HUES64 (cell line): ENCODE results near the gene ZNF831.

ENCODE experiments used
- H3K27ac ChIP-seq: 2 replicates; pipeline ENCODE4 v1.7.0; 2013; ENCODE audit warnings: low read depth, low read length, inconsistent platforms
- H3K27me3 ChIP-seq: 2 replicates; pipeline ENCODE4 v1.6.1; 2013; ENCODE audit warnings: mild to moderate bottlenecking, low read length; ENCODE audit not compliant: insufficient read depth
- H3K36me3 ChIP-seq: 2 replicates; pipeline ENCODE4 v1.6.1; 2013; ENCODE audit warnings: mild to moderate bottlenecking, low read length; ENCODE audit not compliant: insufficient read depth
- H3K4me1 ChIP-seq: 2 replicates; pipeline ENCODE4 v1.6.1; 2013; ENCODE audit warnings: mild to moderate bottlenecking, low read length, moderate library complexity; ENCODE audit not compliant: insufficient read depth
- H3K4me3 ChIP-seq: 2 replicates; pipeline ENCODE4 v1.5.1; 2013; ENCODE audit warnings: mild to moderate bottlenecking, low read length, moderate library complexity
- H3K9ac ChIP-seq: 2 replicates; pipeline ENCODE4 v1.6.1; 2013; ENCODE audit warnings: mild to moderate bottlenecking, low read depth, low read length
- H3K9me3 ChIP-seq: 2 replicates; pipeline ENCODE4 v1.6.1; 2013; ENCODE audit warnings: low read depth, low read length; ENCODE audit not compliant: insufficient read depth
- WGBS: fragments of 150-250, 120-280 bp; methylation state at CpG from one replicate; pipeline ENCODE4 v1.1.7; 2013; ENCODE audit warnings: missing lambda C conversion rate; 5-methylcytosine and 5-hydroxymethylcytosine counted together

Gene ZNF831

GRCh38 chr20:59149678-59150504 lies 13.7 kb upstream of the ZNF831 start:
- Histone ChIP-seq H3K9me3 (no peaks in the 10 kb centered on the region), H3K4me3 (no peak overlapping the region), H3K27ac (no peak overlapping the region), H3K27me3 (no peaks in the 10 kb centered on the region), H3K9ac (no peak overlapping the region), H3K4me1 (no peaks in the 10 kb centered on the region), H3K36me3 (no peaks in the 10 kb centered on the region)
- WGBS: 85% methylated on average over 16 of the region's 18 CpGs

GRCh38 chr20:59150821-59151251 lies 12.8 kb upstream of the ZNF831 start:
- Histone ChIP-seq H3K4me1 (no peaks in the 10 kb centered on the region), H3K9me3 (no peaks in the 10 kb centered on the region), H3K4me3 (no peak overlapping the region), H3K36me3 (no peaks in the 10 kb centered on the region), H3K27me3 (no peaks in the 10 kb centered on the region), H3K27ac (no peak overlapping the region), H3K9ac (no peak overlapping the region)
- WGBS: 92% methylated on average over 13 of the region's 13 CpGs

GRCh38 chr20:59151391-59151790 lies 12.2 kb upstream of the ZNF831 start:
- WGBS: 95% methylated on average over 9 of the region's 9 CpGs

GRCh38 chr20:59151820-59152219 lies 11.8 kb upstream of the ZNF831 start:
- Histone ChIP-seq H3K27me3 (no peaks in the 10 kb centered on the region), H3K36me3 (no peaks in the 10 kb centered on the region), H3K4me1 (no peaks in the 10 kb centered on the region), H3K9me3 (no peaks in the 10 kb centered on the region), H3K27ac (no peak overlapping the region), H3K9ac (no peak overlapping the region), H3K4me3 (no peak overlapping the region)
- 96% methylated on average over 4 of the region's 5 CpGs for WGBS

More at GRCh38 chr20:59151391-59151790, 12.2 kb upstream of the ZNF831 start:
- no peaks in the 10 kb centered on the region for H3K9me3 ChIP-seq
- H3K4me3 ChIP-seq: no peak overlapping the region
- H3K9ac ChIP-seq: no peak overlapping the region
- no peaks in the 10 kb centered on the region for H3K4me1 ChIP-seq
- no peak overlapping the region for H3K27ac ChIP-seq
- no peaks in the 10 kb centered on the region for H3K27me3 ChIP-seq
- no peaks in the 10 kb centered on the region for H3K36me3 ChIP-seq

GRCh38 chr20:59152559-59153354 lies 10.9 kb upstream of the ZNF831 start:
- Histone ChIP-seq H3K27ac (no peak overlapping the region), H3K4me1 (peaks cover under 1% of the 10 kb centered on the region; the same call in 1 of the 2 replicates), H3K9ac (no peak overlapping the region), H3K36me3 (no peaks in the 10 kb centered on the region), H3K27me3 (no peaks in the 10 kb centered on the region), H3K9me3 (no peaks in the 10 kb centered on the region), H3K4me3 (no peak overlapping the region)
- whole genome bisulfite sequencing: 87% methylated on average over 8 of the region's 8 CpGs

GRCh38 chr20:59153355-59153681 lies 10.3 kb upstream of the ZNF831 start:
- Histone ChIP-seq H3K36me3 (no peaks in the 10 kb centered on the region), H3K9me3 (no peaks in the 10 kb centered on the region), H3K4me1 (peaks cover 6% of the 10 kb centered on the region; the same call in 1 of the 2 replicates), H3K27ac (no peak overlapping the region), H3K27me3 (no peaks in the 10 kb centered on the region), H3K9ac (no peak overlapping the region), H3K4me3 (no peak overlapping the region)
- WGBS: 92% methylated on average over 8 of the region's 8 CpGs

- H3K27me3 ChIP-seq: no peaks in the 10 kb centered on the region
- H3K4me1 ChIP-seq: peaks cover 7% of the 10 kb centered on the region; the same call in 1 of the 2 replicates
- 96% methylated on average over 2 of the region's 2 CpGs for WGBS
Measured at GRCh38 chr20:59153832-59154231, 9.8 kb upstream of the ZNF831 start.

GRCh38 chr20:59154317-59155013 lies 9.2 kb upstream of the ZNF831 start:
- no peaks in the 10 kb centered on the region for H3K27me3 ChIP-seq
- H3K9me3 ChIP-seq: no peaks in the 10 kb centered on the region
- H3K9ac ChIP-seq: no peak overlapping the region
- WGBS: 92% methylated on average over 17 of the region's 17 CpGs
- H3K27ac ChIP-seq: no peak overlapping the region
- H3K36me3 ChIP-seq: no peaks in the 10 kb centered on the region
- peaks cover 7% of the 10 kb centered on the region; the same call in 1 of the 2 replicates for H3K4me1 ChIP-seq
- H3K4me3 ChIP-seq: no peak overlapping the region

More at GRCh38 chr20:59153832-59154231, 9.8 kb upstream of the ZNF831 start:
- Histone ChIP-seq H3K36me3 (no peaks in the 10 kb centered on the region), H3K27ac (no peak overlapping the region), H3K4me3 (no peak overlapping the region), H3K9me3 (no peaks in the 10 kb centered on the region), H3K9ac (no peak overlapping the region)

- Histone ChIP-seq H3K4me3 (no peak overlapping the region), H3K27me3 (no peaks in the 10 kb centered on the region), H3K27ac (no peak overlapping the region), H3K9me3 (no peaks in the 10 kb centered on the region), H3K4me1 (peaks cover 7% of the 10 kb centered on the region; the same call in 1 of the 2 replicates), H3K9ac (no peak overlapping the region), H3K36me3 (no peaks in the 10 kb centered on the region)
- 95% methylated on average over 6 of the region's 6 CpGs for WGBS
Measured at GRCh38 chr20:59157064-59157463, 6.6 kb upstream of the ZNF831 start.

- Histone ChIP-seq H3K4me1 (peaks cover 7% of the 10 kb centered on the region; the same call in 1 of the 2 replicates), H3K36me3 (no peaks in the 10 kb centered on the region), H3K9ac (no peak overlapping the region), H3K9me3 (no peaks in the 10 kb centered on the region), H3K27ac (no peak overlapping the region), H3K4me3 (no peak overlapping the region), H3K27me3 (no peaks in the 10 kb centered on the region)
Measured at GRCh38 chr20:59157531-59157930, 6.1 kb upstream of the ZNF831 start.
